Measurements from ENCODE around the gene MYO6.

GRCh38 chr6:75802366-75802765 is 53.3 kb downstream of the MYO6 start:
- TF ChIP-seq CEBPB (IDR thresholded peaks at IDR 0.05; ENCODE audit: low read depth, low read length), result no peak
- no peak for TF ChIP-seq CTCF (conservative IDR thresholded peaks at IDR 0.05; ENCODE audit: low read depth, low read length)
- TF ChIP-seq POLR2A (IDR thresholded peaks at IDR 0.05; ENCODE audit: low read depth, low read length), result no peak
- TF ChIP-seq MXI1 (IDR thresholded peaks at IDR 0.05; ENCODE audit: borderline replicate concordance, low read depth, low read length), result no peak
- TF ChIP-seq MAZ (IDR thresholded peaks at IDR 0.05; ENCODE audit: borderline replicate concordance, low read depth, low read length), result no peak
- no peak for TF ChIP-seq USF2 (IDR thresholded peaks at IDR 0.05; ENCODE audit: low read depth, low read length)
- TF ChIP-seq RAD21 (IDR thresholded peaks at IDR 0.05; ENCODE audit: low read length), result no peak
- no peak for TF ChIP-seq SMC3 (IDR thresholded peaks at IDR 0.05; ENCODE audit: low read depth, low read length)
- TF ChIP-seq CHD1 (IDR thresholded peaks at IDR 0.05; ENCODE audit: low read depth, low read length), result no peak
- TF ChIP-seq MAFK (IDR thresholded peaks at IDR 0.05; ENCODE audit: low read depth, low read length), result no peak
- TF ChIP-seq RFX5 (IDR thresholded peaks at IDR 0.05; ENCODE audit: low read depth, low read length), result no peak
- no peak for TF ChIP-seq ELK1 (IDR thresholded peaks at IDR 0.05; ENCODE audit: borderline replicate concordance, low read depth, low read length)
- TF ChIP-seq FOS (IDR thresholded peaks at IDR 0.05; ENCODE audit: low read depth, low read length), result no peak

Measured in IMR-90 (cell line).